IMR-90 (cell line): Measurements from ENCODE around the gene MARS1. TPM values are rescaled to one million over a fixed set of nuclear protein-coding genes. Genes with fewer than 3 reads are reported as not detected.

ENCODE experiments used
- ATAC-seq: fragments of 200-7000 bp; cut with Tn5 transposase; 2 replicates; pipeline ENCODE4 v1.9.1; 2020; ENCODE audit warnings: low read depth, mild to moderate bottlenecking, moderate library complexity
- BruUV-seq: library from RNA; stranded (reverse); fragments of 400-500 nt; replicated peaks from 2 replicates; lab custom pipeline; 2021; lab: Mats Ljungman, UMichigan
- CTCF ChIA-PET: fragments of 300-600 bp; formaldehyde crosslinking; extraction: SDS; loops from one replicate; lab custom pipeline; 2021; ENCODE audit warnings: antibody characterized with exemption; lab: Yijun Ruan, JAX
- POLR2A ChIA-PET: fragments of 300-600 bp; sonication (Branson Sonifier 250); formaldehyde crosslinking; loops from one replicate; lab custom pipeline; 2022; ENCODE audit warnings: antibody characterized with exemption; ENCODE audit not compliant: unreplicated experiment; lab: Charles Lee
- DNase-seq: peaks from one replicate; pipeline ENCODE4 v3.0.0; 2013
- H2AFZ ChIP-seq: replicated peaks from 2 replicates; pipeline ENCODE3; 2013; ENCODE audit warnings: low read length, mild to moderate bottlenecking; ENCODE audit not compliant: poor library complexity
- H2AK5ac ChIP-seq: 2 replicates; pipeline ENCODE4 v1.6.1; 2013; ENCODE audit warnings: low read depth, low read length, inconsistent platforms
- H2AK9ac ChIP-seq: replicated peaks from 2 replicates; pipeline ENCODE3; 2013; ENCODE audit warnings: mild to moderate bottlenecking, low read depth, low read length, moderate library complexity; ENCODE audit not compliant: poor library complexity
- H2BK120ac ChIP-seq: 2 replicates; pipeline ENCODE4 v1.6.1; 2013; ENCODE audit warnings: low read depth, low read length, inconsistent platforms
- H2BK15ac ChIP-seq: 3 replicates; pipeline ENCODE4 v1.6.1; 2013; ENCODE audit warnings: low read depth, low read length, inconsistent platforms
- H2BK20ac ChIP-seq: 2 replicates; pipeline ENCODE4 v1.6.1; 2013; ENCODE audit warnings: low read depth, mild to moderate bottlenecking, inconsistent platforms, low read length, moderate library complexity
- H2BK5ac ChIP-seq: 2 replicates; pipeline ENCODE4 v1.6.1; 2013; ENCODE audit warnings: mild to moderate bottlenecking, low read depth, low read length, inconsistent platforms; ENCODE audit not compliant: poor library complexity, severe bottlenecking
- H3K14ac ChIP-seq: replicated peaks from 2 replicates; pipeline ENCODE4 v1.6.1; 2013; ENCODE audit warnings: low read depth, low read length, inconsistent platforms
- H3K18ac ChIP-seq: 2 replicates; pipeline ENCODE4 v1.6.1; 2013; ENCODE audit warnings: low read depth, low read length, control low read depth
- H3K23ac ChIP-seq: 2 replicates; pipeline ENCODE4 v1.6.1; 2013; ENCODE audit warnings: low read depth, low read length, inconsistent platforms
- H3K27ac ChIP-seq: 2 replicates; pipeline ENCODE4 v1.5.1; 2013; ENCODE audit warnings: mild to moderate bottlenecking, control low read depth, low read length; ENCODE audit not compliant: insufficient read depth
- H3K27me3 ChIP-seq: 2 replicates; pipeline ENCODE4 v1.6.1; 2013; ENCODE audit warnings: low read length; ENCODE audit not compliant: control insufficient read depth, insufficient read depth
- H3K36me3 ChIP-seq: 2 replicates; pipeline ENCODE4 v1.6.1; 2013; ENCODE audit warnings: low read length, mixed read lengths; ENCODE audit not compliant: control insufficient read depth, insufficient read depth
- H3K4ac ChIP-seq: 2 replicates; pipeline ENCODE4 v1.6.1; 2013; ENCODE audit warnings: low read depth, low read length, inconsistent platforms
- H3K4me1 ChIP-seq: 2 replicates; pipeline ENCODE4 v1.6.1; 2013; ENCODE audit warnings: low read length, mixed read lengths; ENCODE audit not compliant: control insufficient read depth, insufficient read depth
- H3K4me2 ChIP-seq: 2 replicates; pipeline ENCODE4 v1.6.1; 2013; ENCODE audit warnings: low read depth, mild to moderate bottlenecking, control low read depth, low read length, moderate library complexity
- H3K4me3 ChIP-seq: 2 replicates; pipeline ENCODE4 v1.5.1; 2013; ENCODE audit warnings: low read depth, mild to moderate bottlenecking, control low read depth, low read length, moderate library complexity; ENCODE audit not compliant: insufficient read depth
- H3K56ac ChIP-seq: 2 replicates; pipeline ENCODE4 v1.6.1; 2013; ENCODE audit warnings: low read length, inconsistent platforms; ENCODE audit not compliant: insufficient read depth; ENCODE audit errors: extremely low read depth
- H3K79me1 ChIP-seq, 2 experiments: 2 replicates each; pipeline ENCODE4 v1.6.1; 2013; ENCODE audit warnings: low read length in 2 of 2, inconsistent platforms in 1 of 2, low read depth in 1 of 2
- H3K9ac ChIP-seq: 2 replicates; pipeline ENCODE4 v1.6.1; 2013; ENCODE audit warnings: low read depth, low read length, control low read depth
- H3K9me1 ChIP-seq: 2 replicates; pipeline ENCODE4 v1.6.1; 2013; ENCODE audit warnings: low read length, inconsistent platforms; ENCODE audit not compliant: insufficient read depth
- H3K9me3 ChIP-seq: 2 replicates; pipeline ENCODE4 v1.6.1; 2013; ENCODE audit warnings: low read length; ENCODE audit not compliant: control insufficient read depth, insufficient read depth
- H4K20me1 ChIP-seq: 2 replicates; pipeline ENCODE4 v1.6.1; 2013; ENCODE audit warnings: low read length, inconsistent platforms; ENCODE audit not compliant: insufficient read depth
- H4K5ac ChIP-seq: 2 replicates; pipeline ENCODE4 v1.6.1; 2013; ENCODE audit warnings: mild to moderate bottlenecking, low read depth, low read length, control low read depth
- H4K8ac ChIP-seq, 2 experiments: 2 replicates each; pipeline ENCODE4 v1.6.1; 2013; ENCODE audit warnings: low read depth in 2 of 2, low read length in 2 of 2, control low read depth in 1 of 2, inconsistent platforms in 1 of 2
- H4K91ac ChIP-seq: 2 replicates; pipeline ENCODE4 v1.6.1; 2013; ENCODE audit warnings: low read depth, low read length, inconsistent platforms; ENCODE audit not compliant: insufficient read depth
- BHLHE40 ChIP-seq: fragments of 150-350 bp; IDR thresholded peaks from 2 replicates; pipeline ENCODE4 v1.6.1; 2016; ENCODE audit warnings: mild to moderate bottlenecking, low read depth, low read length
- CHD1 ChIP-seq: IDR thresholded peaks from 2 replicates; pipeline ENCODE4 v1.6.1; 2012; ENCODE audit warnings: low read depth, low read length, improper control_type of control experiment
- NFE2L2 ChIP-seq: fragments of 150-350 bp; IDR thresholded peaks from 2 replicates; pipeline ENCODE4 v1.6.1; 2016; ENCODE audit warnings: low read depth, mild to moderate bottlenecking, low read length
- RAD21 ChIP-seq: IDR thresholded peaks from 2 replicates; pipeline ENCODE4 v1.6.1; 2012; ENCODE audit warnings: low read length, improper control_type of control experiment
- RCOR1 ChIP-seq: IDR thresholded peaks from 2 replicates; pipeline ENCODE4 v1.6.1; 2012; ENCODE audit warnings: mild to moderate bottlenecking, low read length, improper control_type of control experiment; ENCODE audit not compliant: insufficient replicate concordance
- WGBS, 2 experiments: methylation state at CpG; one replicate each; pipeline versions ENCODE4 v1.1.5 to v1.1.7; 2013; ENCODE audit warnings: missing lambda C conversion rate in 2 of 2; ENCODE audit not compliant: insufficient read length in 1 of 2; ENCODE audit errors: extremely low coverage in 2 of 2; 5-methylcytosine and 5-hydroxymethylcytosine counted together
- dilution Hi-C: fragments of 300-500 bp; cut with HindIII; formaldehyde crosslinking; loops from one replicate; pipeline ENCODE4 v1.14.3; 2018; ENCODE audit warnings: low sequenced_read_pairs; ENCODE audit not compliant: unreplicated experiment
- in situ Hi-C: fragments of 300-500 bp; cut with MboI; formaldehyde crosslinking; loops from 3 replicates; pipeline ENCODE4 v1.14.3; 2019; ENCODE audit warnings: low sequenced_read_pairs, inconsistent platforms, mixed read lengths
- intact Hi-C: fragments of 100-400 bp; cut with micrococcal nuclease; formaldehyde crosslinking; loops from 2 replicates; pipeline ENCODE4 v1.10.0; 2022
- polyA plus RNA-seq, 3 experiments: library from polyadenylated mRNA; depleted of rRNA; stranded (reverse); fragments of >200 nt; gene quantifications; 2 replicates each; pipeline ENCODE4 v1.2.3, GENCODE V29; 2012; ENCODE audit warnings: low replicate concordance in 1 of 3
- total RNA-seq: library from RNA; depleted of rRNA; stranded (reverse); fragments of >200 nt; gene quantifications from 2 replicates; pipeline ENCODE4 v1.2.3, GENCODE V29; 2012

Gene MARS1
- total and polyA plus RNA-seq, 2 of the 4 experiments (the other 2 are of a cell fraction), result 156 to 164 TPM

GRCh38 chr12:57467915-57468314, 20.0 kb upstream of the MARS1 start:
- Histone ChIP-seq H3K27ac (no peak overlapping the region), H2AFZ (no peak overlapping the region), H4K5ac (no peak overlapping the region), H3K18ac (no peak overlapping the region), H2AK5ac (no peak overlapping the region), H3K4me3 (no peak overlapping the region), H4K8ac (no peak overlapping the region), H3K9me3 (no peaks in the 10 kb centered on the region; the same call in 1 of the 2 replicates), H3K27me3 (peaks cover 19% of the 10 kb centered on the region), H2BK20ac (no peak overlapping the region), H3K23ac (no peak overlapping the region), H2AK9ac (no peak overlapping the region), H4K20me1 (no peaks in the 10 kb centered on the region), H3K36me3 (no peaks in the 10 kb centered on the region), H2BK15ac (no peak overlapping the region), H3K14ac (no peak overlapping the region), H3K9ac (no peak overlapping the region), H3K56ac (no peak overlapping the region), H3K9me1 (peaks cover 6% of the 10 kb centered on the region; the same call in 1 of the 2 replicates), H2BK120ac (no peak overlapping the region), H4K91ac (no peak overlapping the region), H3K4ac (no peak overlapping the region), H3K79me1 (no peaks in the 10 kb centered on the region), H3K4me1 (no peaks in the 10 kb centered on the region), H3K4me2 (no peak overlapping the region), H2BK5ac (no peak overlapping the region)
- POLR2A ChIA-PET, result no interaction called here
- CTCF ChIA-PET, result interaction anchor here (1.0 kb wide), 1 partner anchor 9 kb away, joined by 4 read pairs; the partner anchor contains the start of gene GLI1
- BruUV-seq, result no TSS peak
- intact Hi-C loops (no loop called here), in situ Hi-C loops (no loop called here), dilution Hi-C loops (no loop called here)
- ATAC-seq (no peak), DNase-seq (no peak)
- WGBS, 2 experiments, result 100% methylated on average over 2 of the region's 11 CpGs; no CpG with 5 or more reads in 1 of the 2 experiments
- TF ChIP-seq RAD21, result no peak
- TF ChIP-seq RCOR1, result no peak
- TF ChIP-seq CHD1, result no peak
- no peak for TF ChIP-seq NFE2L2
- TF ChIP-seq BHLHE40, result no peak
